NOMO-1 treated with dmso at 0.1 percent for 144 hours (cell line): ENCODE results near the gene HAUS1.
A peak's percentile ranks its signal among the peaks of the same experiment; 100 is the strongest.

Experiments used
- DNase-seq: peaks from one replicate; lab custom pipeline; 2025; ENCODE audit not compliant: unreplicated experiment; lab: John Stamatoyannopoulos, UW

The HAUS1 gene, protein sequence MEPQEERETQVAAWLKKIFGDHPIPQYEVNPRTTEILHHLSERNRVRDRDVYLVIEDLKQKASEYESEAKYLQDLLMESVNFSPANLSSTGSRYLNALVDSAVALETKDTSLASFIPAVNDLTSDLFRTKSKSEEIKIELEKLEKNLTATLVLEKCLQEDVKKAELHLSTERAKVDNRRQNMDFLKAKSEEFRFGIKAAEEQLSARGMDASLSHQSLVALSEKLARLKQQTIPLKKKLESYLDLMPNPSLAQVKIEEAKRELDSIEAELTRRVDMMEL

DNA sequence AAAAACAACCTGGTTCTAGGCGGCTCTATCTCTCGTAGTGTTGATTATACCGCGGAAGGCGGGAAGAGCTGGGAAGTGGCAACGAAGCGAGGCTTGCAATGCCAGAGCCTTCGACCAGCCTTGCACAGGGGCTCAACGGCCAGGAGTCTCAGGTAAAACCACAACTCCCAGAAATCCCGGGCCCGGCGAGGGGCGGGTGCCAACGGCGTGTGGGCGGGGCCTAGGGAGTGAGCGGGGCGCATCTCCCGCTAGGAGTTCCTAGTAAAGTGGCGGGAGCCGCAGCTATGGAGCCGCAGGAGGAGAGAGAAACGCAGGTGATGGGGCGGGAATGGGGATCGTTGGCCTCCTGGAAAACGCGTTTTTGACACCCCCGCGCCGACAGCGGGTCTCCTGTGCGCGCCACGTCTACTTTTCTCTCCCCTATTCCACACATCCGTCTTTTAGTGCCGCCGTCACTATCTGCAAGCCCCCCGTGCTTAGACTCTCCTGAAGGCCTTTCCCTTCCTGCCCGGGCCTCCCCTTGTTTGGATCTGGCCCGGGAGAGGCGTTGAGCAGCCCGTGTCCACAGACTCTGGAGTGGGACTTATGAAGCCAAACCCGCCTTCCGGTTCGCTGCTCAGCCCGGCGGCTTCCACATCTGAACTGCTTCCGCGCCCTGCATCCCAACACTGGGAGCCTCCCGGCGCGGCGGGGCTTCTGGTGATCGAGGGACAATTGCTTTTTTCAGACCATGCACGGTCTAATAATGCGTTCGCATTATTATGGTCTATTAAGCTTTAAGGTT is at the start of gene HAUS1:
TSS of gene HAUS1 (plus strand) at position 258 of the 784 bp plus-strand sequence. CDS start at position 285, 27 bp downstream.
- peak; percentile 53 for DNase-seq

DNA sequence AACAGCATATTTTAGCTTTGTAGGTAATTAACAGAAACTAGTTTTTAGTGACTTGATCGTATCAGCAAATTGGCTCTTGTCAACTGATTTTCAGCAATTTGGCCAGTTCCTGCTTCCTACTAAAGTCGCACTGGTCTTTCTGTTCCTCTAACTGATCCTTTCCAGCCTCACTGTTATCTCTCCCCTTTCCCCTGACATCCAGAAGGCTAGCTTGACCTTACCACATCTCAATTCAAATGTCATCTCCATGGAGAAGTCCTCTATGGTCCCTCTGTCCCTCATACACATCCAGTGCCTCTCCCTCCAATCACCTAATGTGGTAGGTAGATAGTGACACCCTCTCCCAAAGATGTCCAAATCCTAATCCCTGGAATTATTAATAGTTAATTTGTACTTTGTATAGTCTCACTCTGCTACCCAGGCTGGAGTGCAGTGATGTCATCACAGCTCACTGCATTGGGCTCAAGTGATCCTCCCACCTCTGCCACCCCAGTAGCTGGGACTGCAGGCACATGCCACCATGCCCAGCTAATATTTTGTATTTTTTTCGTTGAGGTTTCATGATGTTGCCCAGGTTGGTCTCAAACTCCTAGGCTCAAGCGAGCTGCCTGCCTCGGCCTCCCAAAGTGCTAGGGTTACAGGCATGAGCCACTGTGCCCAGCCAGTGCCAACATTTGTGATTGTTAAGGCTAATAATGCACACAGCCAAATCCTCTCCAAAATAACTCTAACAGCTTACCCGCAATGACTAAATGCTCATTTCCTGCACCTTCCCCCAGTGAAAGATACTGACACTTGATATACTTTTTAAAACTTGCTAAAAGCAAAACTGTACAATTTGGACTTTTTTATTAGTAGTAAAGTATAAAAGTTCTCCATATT is 49.0 kb upstream of the HAUS1 start:
- no peak for DNase-seq

DNA sequence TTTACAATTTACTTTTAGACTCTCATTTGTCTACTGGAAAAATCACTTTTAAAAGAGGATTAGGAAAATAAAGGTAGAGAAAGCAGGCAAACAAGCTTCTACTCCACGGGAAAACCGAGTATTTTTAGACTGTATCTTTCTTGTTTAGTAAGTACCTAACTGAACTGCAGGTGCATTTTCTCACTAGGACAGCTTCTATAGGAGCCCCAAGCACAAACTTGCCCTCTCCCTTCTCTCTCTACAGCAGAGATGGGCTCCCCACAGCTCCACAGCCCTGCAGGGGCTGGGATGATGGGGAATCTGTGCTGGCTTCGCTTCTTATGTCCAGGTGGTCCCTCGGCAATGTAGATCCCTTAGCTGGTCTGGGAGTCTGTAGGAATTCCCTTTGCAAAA is 48.4 kb upstream of the HAUS1 start:
- no peak for DNase-seq

DNA sequence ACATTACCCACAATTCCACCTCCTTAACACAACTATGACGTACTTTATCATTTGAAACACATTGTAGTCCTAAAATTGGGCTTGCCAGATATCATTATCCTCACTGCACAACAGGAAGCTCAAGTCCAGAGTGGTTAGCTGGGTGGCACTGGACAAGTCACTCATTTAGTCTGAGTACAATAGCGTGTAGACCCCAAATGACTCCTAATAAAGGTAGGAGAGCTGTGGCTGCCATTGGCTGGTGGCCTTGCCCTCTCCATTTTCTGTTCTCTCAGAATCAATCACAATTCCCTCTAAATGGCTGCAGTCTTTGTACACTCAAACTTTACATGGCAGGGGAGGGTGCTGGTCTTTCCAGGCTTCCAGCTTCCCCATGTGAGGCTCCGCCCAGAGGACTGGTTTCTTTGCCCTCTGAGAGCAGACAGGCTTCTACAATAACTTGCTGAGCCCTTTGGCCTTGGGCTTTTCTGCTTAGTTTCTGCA is 43.8 kb upstream of the HAUS1 start:
- no peak for DNase-seq

DNA sequence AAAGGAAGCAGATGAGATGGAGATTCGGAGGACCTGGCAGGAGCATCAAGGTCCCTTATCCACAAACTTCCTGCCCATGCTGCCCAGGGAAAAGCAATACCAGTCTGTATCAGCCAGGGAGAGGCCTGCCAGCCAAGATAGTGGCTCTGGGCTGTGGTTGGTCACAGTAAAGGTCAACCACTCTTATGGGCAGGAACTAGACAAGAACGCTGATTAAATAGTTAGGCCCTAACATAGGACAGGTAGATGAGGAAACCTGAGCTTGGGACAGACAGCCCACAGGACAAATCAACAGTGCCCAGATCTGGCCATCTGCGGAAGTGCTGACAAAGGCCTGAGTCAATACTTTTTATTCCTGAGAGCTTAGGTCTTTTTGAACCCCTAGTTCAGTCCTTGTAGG is 42.8 kb upstream of the HAUS1 start:
- DNase-seq = no peak

DNA sequence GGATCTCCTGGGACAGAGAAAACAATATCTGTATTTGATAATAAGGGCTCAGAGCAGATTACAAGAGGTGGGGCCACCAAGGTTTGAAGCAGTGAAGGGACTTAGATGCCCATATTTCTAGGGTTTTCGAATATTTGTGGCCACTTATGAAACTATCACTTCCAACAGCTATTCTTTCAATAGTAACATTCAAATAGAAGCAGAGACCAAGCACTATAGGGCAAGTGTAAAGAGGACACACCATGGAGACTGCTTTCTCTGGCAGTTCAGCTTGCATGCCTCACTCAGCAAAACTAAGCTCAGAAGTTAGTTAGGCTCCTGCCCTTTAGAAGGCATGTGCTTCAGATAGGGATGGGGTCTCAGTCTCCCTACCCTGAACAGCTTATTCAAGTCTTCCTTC is 42.4 kb upstream of the HAUS1 start:
- DNase-seq = no peak

DNA sequence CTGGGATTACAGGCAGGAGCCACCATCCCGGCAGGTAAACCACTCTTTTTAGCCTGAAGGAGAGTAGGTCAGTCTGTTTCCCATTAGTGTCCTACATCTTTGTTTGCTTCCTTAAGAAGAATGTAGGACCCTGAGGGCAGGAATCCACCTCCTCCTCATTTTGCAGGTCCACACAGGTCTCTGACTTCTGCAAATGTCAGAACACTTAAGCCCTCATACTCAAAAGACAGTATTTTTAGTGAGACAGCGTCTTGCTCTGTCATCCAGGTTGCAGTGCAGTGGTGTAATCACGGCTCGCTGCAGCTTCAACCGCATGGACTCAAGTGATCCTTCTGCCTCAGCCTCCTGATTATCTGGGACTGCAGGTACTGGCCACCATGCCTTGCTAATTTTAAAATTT is 41.4 kb upstream of the HAUS1 start:
- no peak for DNase-seq

DNA sequence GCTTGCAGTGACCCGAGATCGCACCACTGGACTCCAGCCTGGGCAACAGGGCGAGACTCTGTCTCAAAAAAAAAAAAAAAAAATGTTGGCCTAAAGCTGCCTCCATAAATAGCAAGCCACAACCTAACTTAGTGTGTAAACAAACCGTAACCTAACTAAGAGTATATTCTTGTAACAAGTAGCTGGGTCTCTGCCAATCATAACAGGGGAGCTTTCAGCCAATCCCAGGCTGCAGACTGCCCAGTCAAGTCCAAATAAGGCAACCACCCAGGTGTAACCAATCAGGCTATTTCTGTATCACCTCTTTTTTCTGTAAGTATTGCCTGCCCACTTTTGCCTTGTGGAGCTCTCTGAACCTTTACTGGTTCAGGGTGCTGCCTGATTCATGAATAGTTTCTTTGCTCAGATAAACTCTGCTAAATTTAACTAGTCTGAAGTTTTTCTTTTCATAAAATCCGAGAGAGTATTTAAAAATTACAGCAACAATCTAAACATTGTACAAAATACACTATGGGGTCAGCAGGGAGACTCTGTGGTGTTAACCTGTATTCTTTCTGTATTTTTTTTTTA is 36.7 kb upstream of the HAUS1 start:
- DNase-seq = no peak

DNA sequence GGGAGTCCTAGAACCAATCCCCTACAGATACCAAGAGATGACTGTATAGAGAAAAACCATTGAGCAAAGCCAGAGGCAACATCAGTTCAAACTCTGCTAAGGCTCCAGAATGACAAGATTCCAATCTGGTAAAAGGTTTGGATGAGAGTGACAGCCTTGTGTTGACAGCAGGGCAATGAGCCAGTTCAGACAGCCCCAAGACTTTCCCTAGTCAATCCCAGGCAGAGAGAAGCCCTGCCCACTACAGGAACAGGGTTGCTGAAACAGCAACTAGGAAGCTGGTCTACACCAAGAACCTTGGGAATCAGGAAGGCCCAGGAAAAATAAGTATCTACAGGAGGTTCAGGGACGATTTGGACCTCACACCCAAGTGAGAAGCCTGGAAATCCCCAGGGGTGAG is 35.4 kb upstream of the HAUS1 start:
- no peak for DNase-seq

DNA sequence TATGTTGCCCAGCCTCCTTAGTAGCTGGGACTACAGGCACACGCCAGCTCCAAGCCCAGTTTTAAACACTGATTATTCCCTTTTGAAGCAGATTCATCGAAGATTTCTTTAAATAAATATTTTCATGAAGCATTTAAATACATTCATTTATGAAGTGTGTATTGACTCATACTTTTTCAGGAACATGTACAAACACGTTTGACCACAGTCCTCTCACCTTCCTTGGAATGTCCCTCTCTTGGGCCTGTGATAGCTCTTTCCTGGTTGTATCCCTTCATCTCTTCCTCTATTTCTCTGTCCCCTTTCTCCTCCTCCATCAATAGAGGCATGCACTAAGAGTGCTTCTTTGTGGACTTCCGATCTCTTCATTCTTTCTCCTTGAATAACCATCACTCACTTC is 34.7 kb upstream of the HAUS1 start:
- DNase-seq = no peak

DNA sequence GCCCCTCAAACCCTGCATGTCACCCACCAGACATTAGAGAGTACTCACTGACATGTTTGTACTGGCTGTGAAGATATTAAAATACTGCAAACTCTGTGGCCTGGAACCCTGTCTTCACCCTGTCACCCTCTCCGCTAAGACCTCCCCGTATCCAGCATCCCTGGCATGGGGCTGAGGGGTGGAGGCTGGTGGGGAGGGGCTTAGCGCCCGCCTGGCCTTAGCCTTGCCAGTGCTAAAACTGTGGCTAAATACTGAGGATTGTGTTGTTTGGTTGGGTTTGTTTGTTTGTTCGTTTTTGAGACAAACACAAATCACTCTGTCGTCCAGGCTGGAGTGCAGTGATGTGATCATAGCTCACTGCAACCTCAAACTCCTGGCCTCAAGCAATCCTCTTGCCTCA is 34.0 kb upstream of the HAUS1 start:
- DNase-seq = no peak

DNA sequence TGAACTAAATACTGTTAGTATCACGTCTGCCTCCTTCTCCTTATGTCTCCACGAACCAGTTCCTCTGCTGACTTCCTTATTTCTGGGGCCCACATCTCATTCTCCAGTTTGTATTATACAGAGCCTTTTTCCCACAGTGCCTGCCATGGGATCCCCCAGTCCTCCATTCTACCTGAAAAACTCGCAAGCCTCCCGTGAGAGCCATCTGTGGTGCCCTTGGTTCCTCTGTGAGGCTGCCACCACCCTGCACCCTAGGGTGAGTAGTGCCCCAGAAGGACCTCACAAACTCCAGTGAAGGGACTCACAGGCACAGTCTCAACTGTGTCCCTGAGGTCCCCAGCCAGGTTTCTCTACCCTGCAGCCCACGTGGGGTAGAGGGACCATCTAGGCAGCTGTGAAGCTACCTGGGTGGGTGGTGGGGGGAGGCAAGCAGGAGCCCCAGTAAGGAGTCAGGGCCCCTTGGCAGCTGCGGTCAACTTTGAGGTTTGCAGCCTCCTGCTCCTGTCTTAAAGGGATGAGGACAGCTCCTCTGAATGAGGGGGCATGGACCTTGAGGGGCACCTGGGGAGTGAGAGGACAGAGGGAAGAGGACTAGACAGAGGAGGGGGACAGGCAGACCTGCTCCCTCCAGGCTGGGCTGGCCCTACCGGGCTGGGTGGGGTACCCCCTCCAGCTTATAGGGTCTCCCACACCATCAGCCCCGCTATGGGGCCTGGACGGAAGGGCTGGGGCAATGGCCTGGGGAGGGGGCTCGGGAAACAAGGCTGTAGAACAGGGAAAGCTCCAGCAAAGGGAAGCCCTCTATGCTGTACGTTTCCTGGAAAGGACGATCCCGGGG is 33.2 kb upstream of the HAUS1 start:
- DNase-seq = peak; percentile 84

DNA sequence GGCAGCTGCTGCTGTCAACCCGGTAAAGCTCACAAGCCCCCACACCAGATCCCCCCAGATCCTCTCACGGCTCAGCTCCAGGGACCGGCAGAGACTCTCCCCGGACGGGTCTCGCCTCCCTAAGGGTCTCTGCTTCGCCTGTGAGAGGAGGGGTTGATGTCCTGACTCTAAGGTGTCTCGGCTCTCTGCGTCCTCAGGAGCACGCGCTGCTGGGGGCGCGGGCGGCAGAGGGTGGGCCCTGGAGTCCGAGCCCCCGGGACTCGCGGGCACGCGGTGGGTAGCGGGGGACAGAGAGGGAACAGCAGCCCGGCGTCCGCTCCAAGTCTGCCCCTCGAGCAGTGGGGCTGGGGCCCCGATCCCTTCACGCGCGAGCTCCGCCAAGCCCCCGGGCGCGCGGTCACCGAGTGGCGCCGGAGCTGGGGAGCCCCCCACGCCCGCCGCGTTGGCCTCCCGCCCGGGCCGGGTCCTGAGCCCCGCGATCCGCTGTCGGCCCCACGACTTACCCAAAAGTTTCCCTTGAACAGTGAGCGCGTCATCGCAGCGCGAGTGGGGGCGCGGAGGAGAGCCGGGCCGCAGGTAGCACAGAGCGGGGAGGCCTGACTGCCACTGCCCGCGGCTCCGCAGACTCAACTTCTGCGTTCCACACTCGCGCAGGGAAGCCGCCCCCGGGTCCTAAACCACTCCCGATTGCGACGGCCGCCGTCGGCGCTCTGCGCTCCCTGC is 32.4 kb upstream of the HAUS1 start, which contains the start of gene PSTPIP2:
TSS of gene PSTPIP2 (minus strand) at position 608 of the 723 bp plus-strand sequence. CDS start at position 536, 72 bp downstream.
- peak; percentile 59 for DNase-seq

DNA sequence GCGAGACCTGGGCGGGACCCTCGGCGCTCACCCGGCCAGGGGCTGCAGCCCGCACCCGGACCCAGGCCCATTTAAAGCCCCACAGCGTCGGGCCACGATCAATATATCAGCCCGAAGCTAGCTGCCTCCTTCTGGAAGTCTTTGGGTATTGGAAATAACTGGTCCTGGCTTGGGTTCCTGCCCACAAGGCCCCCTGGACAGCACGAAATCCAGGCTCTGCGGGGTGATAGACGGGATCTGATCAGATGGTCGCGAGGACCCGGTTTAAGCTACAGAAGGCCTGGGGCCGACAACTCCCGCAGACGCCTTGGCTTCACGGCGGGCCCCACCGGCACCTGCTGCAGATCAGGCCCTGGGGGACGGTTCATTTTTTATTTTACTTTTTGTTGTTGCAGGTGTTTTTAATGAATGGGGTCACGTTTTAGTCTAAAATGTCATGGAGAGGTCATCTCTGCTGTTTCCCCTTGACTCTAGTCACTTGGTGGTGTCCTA is 31.8 kb upstream of the HAUS1 start:
- no peak for DNase-seq

DNA sequence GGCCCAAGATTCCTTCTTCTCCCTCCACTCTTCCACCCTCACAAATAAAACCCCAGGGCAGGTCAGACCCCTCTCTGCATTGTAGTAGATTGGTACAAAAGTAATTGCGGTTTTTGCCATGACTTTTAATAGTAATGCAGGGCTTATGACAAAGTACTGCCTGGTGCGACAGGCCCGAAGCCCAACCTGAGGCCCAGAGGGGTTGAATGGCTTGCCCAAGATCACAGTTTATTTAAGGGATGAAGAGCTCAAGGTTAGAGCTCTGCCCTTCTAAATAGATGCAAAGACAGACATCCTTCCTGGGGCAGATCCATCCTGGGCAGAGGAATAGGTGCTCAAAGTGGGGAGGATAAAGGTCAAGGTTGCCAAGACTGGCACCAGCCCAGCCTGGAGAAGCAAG is 31.2 kb upstream of the HAUS1 start:
- no peak for DNase-seq

DNA sequence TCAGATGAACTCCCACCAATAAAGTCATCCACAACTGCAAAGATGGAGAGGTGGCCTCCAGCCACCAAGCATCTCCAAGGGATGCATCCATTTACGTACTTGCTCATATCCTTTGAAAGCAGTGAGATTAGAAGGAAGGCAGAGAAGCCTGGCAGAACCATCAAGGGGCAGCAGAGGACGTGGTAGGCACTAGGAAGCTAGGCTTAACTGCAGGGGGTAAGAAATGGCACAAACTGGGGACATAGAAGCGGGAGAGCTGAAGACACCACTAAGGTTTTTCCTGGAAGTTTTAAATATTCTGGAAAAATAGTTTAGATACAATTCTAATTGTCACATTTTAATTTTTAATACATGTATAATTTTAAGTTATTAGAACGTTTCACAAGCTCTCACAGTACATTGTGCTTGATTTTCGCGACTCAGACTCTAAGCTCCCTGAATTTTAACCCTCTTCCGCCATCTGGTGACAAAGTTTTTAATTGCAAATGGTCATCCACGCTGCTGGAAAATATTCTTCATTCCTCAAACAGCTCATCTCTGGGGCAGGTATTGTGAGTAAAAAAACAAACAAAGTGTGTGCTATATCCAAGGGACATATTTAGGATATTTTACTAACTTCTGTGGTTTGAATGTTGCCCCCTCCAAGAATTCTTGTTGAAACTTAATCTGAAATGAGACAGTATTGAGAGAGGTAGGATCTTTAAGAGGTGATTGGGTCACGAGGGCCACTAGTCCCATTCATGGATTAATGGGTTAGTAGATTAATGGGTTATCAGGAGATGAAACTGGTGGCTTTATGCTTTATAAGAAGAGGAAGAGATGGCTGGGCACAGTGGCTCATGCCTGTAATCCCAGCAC is 30.5 kb upstream of the HAUS1 start:
- peak; percentile 58 for DNase-seq

DNA sequence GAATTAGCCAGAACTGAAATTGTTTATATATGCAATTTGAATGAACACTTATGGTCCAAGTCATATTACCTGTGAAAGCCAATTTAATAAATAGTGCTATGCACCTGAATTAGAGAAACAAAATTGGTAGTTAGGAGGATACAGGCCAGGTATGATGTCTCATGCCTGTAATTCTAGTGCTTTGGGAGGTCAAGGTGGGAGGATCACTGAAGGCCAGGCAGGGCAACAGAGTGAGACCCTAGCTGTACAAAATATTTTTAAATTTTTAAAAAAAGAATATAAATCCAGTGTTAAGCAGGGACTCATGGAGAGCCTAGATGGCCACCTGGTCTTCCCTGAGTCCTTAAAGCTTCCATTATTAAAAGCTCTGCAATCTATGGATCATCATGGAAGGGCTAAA is 24.8 kb upstream of the HAUS1 start:
- DNase-seq = no peak

DNA sequence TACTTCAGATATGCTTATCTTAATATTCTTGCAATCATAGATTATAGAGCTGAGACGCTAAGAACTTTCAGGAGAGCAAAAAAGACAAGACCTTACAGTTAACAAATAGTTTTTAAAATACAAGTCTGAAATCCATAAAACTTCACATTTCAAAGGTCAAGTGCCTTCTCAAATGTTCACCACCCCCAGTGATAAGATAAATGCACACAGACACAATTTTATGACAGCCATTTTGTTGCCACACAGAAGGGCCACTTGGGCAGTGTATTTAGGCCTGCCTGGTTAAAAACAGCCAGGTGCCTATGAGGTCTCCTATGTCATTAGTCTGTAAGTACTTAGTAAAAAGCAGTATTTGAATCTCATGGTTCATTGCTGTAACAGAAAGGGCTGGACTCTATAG is 24.0 kb upstream of the HAUS1 start:
- DNase-seq = no peak
